Tibial artery (tissue), 4 donors: ENCODE data around the gene RAE1.

Source experiments
- DNase-seq, 2 donors: peaks; one replicate each; pipeline ENCODE4 v3.0.0-alpha.2; 2019
- H3K27ac ChIP-seq, 2 donors: fragments of 200-600 bp; sonication (generic) in 1 of 2; 1 replicate in 1 of 2; 2 replicates in 1 of 2; pipeline ENCODE4 v1.5.1; 2018 to 2019; ENCODE audit warnings: mild to moderate bottlenecking in 1 of 2
- H3K27me3 ChIP-seq, 2 donors: fragments of 200-600 bp; sonication (generic) in 1 of 2; one replicate each; pipeline versions ENCODE4 v1.5.1 to v1.6.0; 2016 to 2019
- H3K36me3 ChIP-seq, 3 donors: fragments of 200-600 bp; sonication (generic) in 2 of 3; one replicate each; pipeline ENCODE4 v1.5.1; 2016 to 2019; ENCODE audit warnings: mild to moderate bottlenecking in 2 of 3
- H3K4me1 ChIP-seq, 4 donors: fragments of 200-600 bp; sonication (generic) in 2 of 4; 1 replicate in 3 of 4; 2 replicates in 1 of 4; pipeline ENCODE4 v1.5.1; 2016 to 2019
- H3K4me3 ChIP-seq, 2 donors: fragments of 200-600 bp; sonication (generic) in 1 of 2; 1 replicate in 1 of 2; 2 replicates in 1 of 2; pipeline ENCODE4 v1.5.1; 2018 to 2019; ENCODE audit warnings: mild to moderate bottlenecking in 2 of 2
- H3K9me3 ChIP-seq, 3 donors: fragments of 200-600 bp; sonication (generic) in 1 of 3; one replicate each; pipeline ENCODE4 v1.5.1; 2016 to 2019
- intact Hi-C: fragments of 100-400 bp; cut with DNase I; formaldehyde crosslinking; loops from one replicate; pipeline ENCODE4 v1.15.0; 2023; ENCODE audit warnings: low total_unique reads
- TF ChIP-seq, protein P1 (sequence below), 2 experiments: fragments of 200-600 bp in 1 of 2; fragments of 450-650 bp in 1 of 2; IDR thresholded peaks; one replicate each; pipeline ENCODE4 v1.5.1; 2017 to 2019; ENCODE audit warnings: antibody characterized with exemption in 2 of 2, mild to moderate bottlenecking in 1 of 2, moderate library complexity in 1 of 2

The RAE1 gene

DNA sequence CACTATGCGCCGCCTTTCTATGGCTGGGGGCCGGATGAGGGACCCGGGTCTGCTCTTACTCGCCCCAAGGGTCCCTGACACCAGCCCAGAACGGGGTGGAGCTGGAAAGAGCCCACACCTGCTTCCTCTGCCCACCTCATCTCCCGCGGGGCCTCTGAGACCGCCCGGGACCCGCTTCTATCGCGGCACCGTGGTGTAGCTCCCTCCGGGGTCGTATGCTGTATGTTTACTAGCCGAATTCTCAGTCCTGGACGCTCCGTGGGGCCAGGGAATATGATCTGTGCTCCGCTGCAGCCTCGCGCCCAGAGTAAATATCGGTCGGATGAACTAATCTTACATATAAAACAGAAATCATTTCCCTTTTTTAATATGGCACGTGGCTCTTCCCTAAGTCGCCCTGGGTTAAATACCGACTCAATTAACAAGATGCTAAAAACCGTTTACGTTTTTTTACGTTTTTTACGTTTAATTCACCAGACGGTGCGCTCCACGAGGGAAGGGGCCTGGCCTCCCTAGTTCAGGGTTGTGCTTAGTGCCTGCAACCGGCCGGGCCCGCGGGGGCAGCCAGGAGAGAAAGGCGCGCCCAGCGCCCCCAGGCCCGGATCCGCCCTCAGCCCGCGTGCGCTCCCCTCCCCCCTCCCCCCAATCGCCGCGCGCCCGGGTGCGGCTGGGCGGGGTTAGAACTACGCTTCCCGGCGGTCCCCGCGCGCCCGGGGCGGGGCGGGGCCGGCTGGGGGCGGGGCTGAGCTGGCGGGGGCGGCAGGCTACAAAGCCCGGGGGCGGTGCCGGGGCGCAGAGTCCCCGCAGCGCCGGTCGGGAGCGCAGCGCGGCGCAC lies 39.8 kb downstream of the RAE1 start, which contains the start of gene RBM38:
TSS of gene RBM38 (plus strand) at position 793 of the 835 bp plus-strand sequence. CDS start 186 bp downstream, outside the sequence.
- Histone ChIP-seq H3K36me3 (peaks cover 0 to 7% (median 0%) of the 10 kb centered on the region in 3 donors), H3K27me3 (no peaks in the 10 kb centered on the region), H3K4me1 (peaks cover 0 to 62% (median 41%) of the 10 kb centered on the region in 4 donors), H3K9me3 (no peaks in the 10 kb centered on the region), H3K27ac (peak within 1 kb of the TSS; percentile 74 to 80), H3K4me3 (peak within 1 kb of the TSS; percentile 65 to 71)
- DNase-seq, result peak; percentile 24 to 74
- TF ChIP-seq, protein P1, sequence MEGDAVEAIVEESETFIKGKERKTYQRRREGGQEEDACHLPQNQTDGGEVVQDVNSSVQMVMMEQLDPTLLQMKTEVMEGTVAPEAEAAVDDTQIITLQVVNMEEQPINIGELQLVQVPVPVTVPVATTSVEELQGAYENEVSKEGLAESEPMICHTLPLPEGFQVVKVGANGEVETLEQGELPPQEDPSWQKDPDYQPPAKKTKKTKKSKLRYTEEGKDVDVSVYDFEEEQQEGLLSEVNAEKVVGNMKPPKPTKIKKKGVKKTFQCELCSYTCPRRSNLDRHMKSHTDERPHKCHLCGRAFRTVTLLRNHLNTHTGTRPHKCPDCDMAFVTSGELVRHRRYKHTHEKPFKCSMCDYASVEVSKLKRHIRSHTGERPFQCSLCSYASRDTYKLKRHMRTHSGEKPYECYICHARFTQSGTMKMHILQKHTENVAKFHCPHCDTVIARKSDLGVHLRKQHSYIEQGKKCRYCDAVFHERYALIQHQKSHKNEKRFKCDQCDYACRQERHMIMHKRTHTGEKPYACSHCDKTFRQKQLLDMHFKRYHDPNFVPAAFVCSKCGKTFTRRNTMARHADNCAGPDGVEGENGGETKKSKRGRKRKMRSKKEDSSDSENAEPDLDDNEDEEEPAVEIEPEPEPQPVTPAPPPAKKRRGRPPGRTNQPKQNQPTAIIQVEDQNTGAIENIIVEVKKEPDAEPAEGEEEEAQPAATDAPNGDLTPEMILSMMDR (IDR thresholded peaks at IDR 0.05), result no peak
- intact Hi-C loops, result no loop called here

DNA sequence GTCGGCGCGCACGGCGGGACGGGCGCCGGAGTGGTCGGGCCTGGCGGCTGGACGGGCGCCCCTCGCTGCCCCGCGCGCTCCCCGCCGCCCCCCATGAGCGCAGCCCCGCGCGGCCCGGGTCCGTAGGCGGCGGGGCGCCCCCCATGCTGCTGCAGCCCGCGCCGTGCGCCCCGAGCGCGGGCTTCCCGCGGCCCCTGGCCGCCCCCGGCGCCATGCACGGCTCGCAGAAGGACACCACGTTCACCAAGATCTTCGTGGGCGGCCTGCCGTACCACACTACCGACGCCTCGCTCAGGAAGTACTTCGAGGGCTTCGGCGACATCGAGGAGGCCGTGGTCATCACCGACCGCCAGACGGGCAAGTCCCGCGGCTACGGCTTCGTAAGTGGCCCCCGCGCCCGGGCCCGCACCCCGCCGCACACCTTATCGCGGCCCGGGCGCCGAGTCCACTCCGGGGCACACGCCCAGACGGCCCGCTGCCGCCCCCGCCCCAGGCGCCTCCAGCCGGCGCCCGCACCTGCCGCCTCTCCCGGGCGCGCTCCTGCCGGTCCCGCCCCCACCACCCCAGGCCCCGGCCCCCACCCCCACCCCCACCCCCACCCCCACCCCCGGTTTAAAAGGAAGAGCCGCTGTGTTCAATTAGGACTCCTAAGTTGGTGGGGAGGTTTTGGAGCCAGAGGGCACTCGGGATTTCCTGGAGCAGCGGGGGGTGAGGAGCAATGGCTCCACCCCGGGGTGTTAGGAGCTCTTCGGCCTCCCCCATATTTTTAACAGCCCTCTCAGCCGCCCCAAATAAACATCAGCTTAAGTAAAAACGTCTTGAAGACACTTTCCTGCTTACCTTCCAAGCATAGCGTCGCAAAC lies 40.6 kb downstream of the RAE1 start:
- Histone ChIP-seq H3K27ac (peak overlapping the region; percentile 74 to 80), H3K27me3 (no peaks in the 10 kb centered on the region), H3K4me1 (peaks cover 0 to 68% (median 46%) of the 10 kb centered on the region in 4 donors), H3K4me3 (peak overlapping the region; percentile 65 to 71), H3K36me3 (peaks cover 0 to 8% (median 0%) of the 10 kb centered on the region in 3 donors), H3K9me3 (no peaks in the 10 kb centered on the region)
- intact Hi-C loops, result loop anchor here (2.0 kb wide), 1 partner anchor 45 kb away; no protein-coding TSS in a partner anchor
- peak in 1 of 2 donors; percentile 68 for DNase-seq
- TF ChIP-seq, protein P1 (IDR thresholded peaks at IDR 0.05), result no peak

DNA sequence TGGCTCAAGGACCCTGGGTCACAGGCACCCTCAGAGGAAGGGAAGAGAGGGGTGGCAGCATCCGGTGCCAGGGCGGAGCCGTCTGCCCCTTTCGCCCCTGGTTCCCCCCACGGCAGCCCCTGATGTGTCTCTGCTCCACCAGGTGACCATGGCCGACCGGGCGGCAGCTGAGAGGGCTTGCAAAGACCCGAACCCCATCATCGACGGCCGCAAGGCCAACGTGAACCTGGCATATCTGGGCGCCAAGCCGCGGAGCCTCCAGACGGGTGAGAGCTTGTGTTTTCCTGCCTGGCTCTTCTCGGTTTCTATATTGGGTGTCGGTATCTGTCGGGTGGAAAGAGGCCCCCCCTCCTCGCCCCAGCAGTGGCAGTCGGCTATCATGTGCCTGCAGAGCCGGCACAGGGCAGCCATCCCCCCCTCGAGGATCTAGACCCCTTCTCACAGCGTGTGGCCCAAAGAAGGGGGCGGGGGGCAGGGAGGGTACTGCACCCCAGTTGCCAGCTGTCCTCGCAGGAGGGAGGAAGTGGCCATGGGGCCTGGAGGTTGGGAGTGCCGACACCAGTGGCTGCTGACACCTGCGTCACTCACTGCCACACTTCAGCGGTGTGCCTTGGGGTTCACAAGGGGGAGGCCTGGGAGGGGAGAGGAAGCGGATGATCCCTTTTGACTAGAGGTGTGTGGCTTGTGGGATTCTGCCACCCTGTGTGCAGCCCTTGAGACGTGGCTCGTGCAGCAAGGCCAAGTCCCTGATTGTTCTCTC lies 41.6 kb downstream of the RAE1 start:
- no peak for DNase-seq
- H3K27me3 ChIP-seq, result no peaks in the 10 kb centered on the region
- no peaks in the 10 kb centered on the region for H3K9me3 ChIP-seq
- peaks cover 0 to 19% (median 6%) of the 10 kb centered on the region in 3 donors for H3K36me3 ChIP-seq
- peak overlapping the region; percentile 74 to 80 for H3K27ac ChIP-seq
- peaks cover 0 to 72% (median 49%) of the 10 kb centered on the region in 4 donors for H3K4me1 ChIP-seq
- TF ChIP-seq, protein P1 (IDR thresholded peaks at IDR 0.05), result no peak
- intact Hi-C loops, result loop anchor here (2.0 kb wide), 1 partner anchor 44 kb away; no protein-coding TSS in a partner anchor
- H3K4me3 ChIP-seq, result peak overlapping the region; percentile 65 to 71

DNA sequence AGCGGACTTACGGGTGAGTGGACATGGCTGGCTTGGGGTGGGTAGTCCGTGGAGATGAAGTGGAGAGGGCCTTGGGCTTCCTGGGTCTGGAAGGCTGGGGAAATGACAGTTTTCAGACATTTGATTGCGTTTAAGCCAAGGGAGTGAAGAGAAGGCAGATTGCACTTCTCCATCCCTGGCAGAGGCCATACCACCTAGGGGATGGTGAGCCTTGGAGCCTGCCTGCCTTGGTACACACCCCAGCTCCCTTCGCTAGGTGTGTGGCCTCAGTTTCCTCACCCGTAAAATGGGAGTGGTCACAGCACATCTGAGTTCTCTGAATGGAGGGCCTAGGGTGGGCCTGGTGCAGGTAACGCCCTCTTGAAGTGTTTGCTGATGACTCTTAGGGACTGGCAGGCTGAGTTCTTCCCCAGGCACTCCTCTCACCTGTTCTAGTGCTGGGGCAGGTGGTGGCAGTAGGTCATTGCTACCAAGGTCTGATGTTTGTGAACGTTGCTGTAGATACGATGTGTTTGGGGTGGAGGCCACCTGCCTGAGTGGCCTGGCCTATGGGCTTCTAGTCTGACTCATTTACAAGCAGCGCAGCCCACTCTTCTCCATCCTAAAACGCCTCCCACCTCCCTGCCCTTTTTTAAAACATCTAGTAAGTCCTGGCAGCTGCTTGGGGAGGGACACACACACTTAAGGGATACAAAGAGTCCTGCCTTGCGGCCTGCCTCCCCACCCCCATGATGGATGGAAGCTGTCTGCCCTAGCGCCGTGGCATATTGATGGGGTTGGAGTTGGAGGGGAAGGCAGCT lies 42.5 kb downstream of the RAE1 start:
- TF ChIP-seq, protein P1 (IDR thresholded peaks at IDR 0.05), result no peak
- Histone ChIP-seq H3K27ac (peak overlapping the region; percentile 74 to 80), H3K4me1 (peaks cover 0 to 78% (median 55%) of the 10 kb centered on the region in 4 donors), H3K4me3 (peak overlapping the region; percentile 65 to 71), H3K36me3 (peaks cover 0 to 22% (median 6%) of the 10 kb centered on the region in 3 donors), H3K27me3 (no peaks in the 10 kb centered on the region), H3K9me3 (no peaks in the 10 kb centered on the region)
- no peak for DNase-seq
- intact Hi-C loops, result loop anchor here (2.0 kb wide), 1 partner anchor 43 kb away; no protein-coding TSS in a partner anchor
